Head of caudate nucleus (tissue), 42 donors: ENCODE results near the gene ORAI2.
"Not testable (repeated sequence)": the region's sequence is repeated elsewhere in the genome, so short reads cannot be mapped to it uniquely, and the experiment has no call there.

Source experiments
- DNase-seq, 42 donors: peaks; one replicate each; pipeline versions ENCODE4 v3.0.0 to v3.0.0-alpha.2; 2020 to 2021; ENCODE audit warnings: mixed read lengths in 7 of 42
- intact Hi-C: fragments of 100-400 bp; cut with DNase I; formaldehyde crosslinking; loops from one replicate; pipeline ENCODE4 v1.15.0; 2022

Gene ORAI2

GRCh38 chr7:102436118-102436517 lies 2.7 kb downstream of the ORAI2 start:
- intact Hi-C loops: no loop called here
- DNase-seq: no peak

- intact Hi-C loops: no loop called here
- DNase-seq: no peak
Measured at GRCh38 chr7:102439963-102440795, 6.8 kb downstream of the ORAI2 start.

GRCh38 chr7:102444961-102445673 lies 11.7 kb downstream of the ORAI2 start:
- DNase-seq: no peak
- intact Hi-C loops: no loop called here

- DNase-seq: no peak
- intact Hi-C loops: no loop called here
Measured at GRCh38 chr7:102445674-102446071, 12.3 kb downstream of the ORAI2 start.

- intact Hi-C loops: no loop called here
- no peak for DNase-seq
Measured at GRCh38 chr7:102446387-102447156, 13.2 kb downstream of the ORAI2 start.

GRCh38 chr7:102447311-102447710 lies 13.9 kb downstream of the ORAI2 start:
- DNase-seq: no peak
- intact Hi-C loops: no loop called here

GRCh38 chr7:102449136-102449535 lies 15.8 kb downstream of the ORAI2 start:
- intact Hi-C loops: no loop called here

GRCh38 chr7:102450242-102450641 lies 16.9 kb downstream of the ORAI2 start:
- DNase-seq: peak in 1 of 42 donors; percentile 51
- intact Hi-C loops: no loop called here

More at GRCh38 chr7:102449136-102449535, 15.8 kb downstream of the ORAI2 start:
- no peak for DNase-seq

- intact Hi-C loops: no loop called here
- DNase-seq: no peak
Measured at GRCh38 chr7:102451371-102452054, 18.1 kb downstream of the ORAI2 start.

GRCh38 chr7:102452451-102452850 lies 19.1 kb downstream of the ORAI2 start:
- intact Hi-C loops: no loop called here

GRCh38 chr7:102453319-102453718 lies 19.9 kb downstream of the ORAI2 start:
- intact Hi-C loops: no loop called here
- DNase-seq: no peak

More at GRCh38 chr7:102452451-102452850, 19.1 kb downstream of the ORAI2 start:
- DNase-seq: no peak

- intact Hi-C loops: no loop called here
- no peak for DNase-seq
Measured at GRCh38 chr7:102454468-102454867, 21.1 kb downstream of the ORAI2 start.

GRCh38 chr7:102454932-102455331 lies 21.6 kb downstream of the ORAI2 start:
- DNase-seq, intact Hi-C loops: not testable (repeated sequence)

- intact Hi-C loops: no loop called here
- no peak for DNase-seq
Measured at GRCh38 chr7:102455596-102455995, 22.2 kb downstream of the ORAI2 start.

- DNase-seq: peak; percentile 36 to 90 (median 70)
- intact Hi-C loops: no loop called here
Measured at GRCh38 chr7:102456327-102456726, 23.0 kb downstream of the ORAI2 start.

- peak in 1 of 42 donors; percentile 3 for DNase-seq
- intact Hi-C loops: no loop called here
Measured at GRCh38 chr7:102457352-102457924, 24.1 kb downstream of the ORAI2 start.

- intact Hi-C loops: no loop called here
- peak in 1 of 42 donors; percentile 0 for DNase-seq
Measured at GRCh38 chr7:102459221-102459844, 26.0 kb downstream of the ORAI2 start.

- intact Hi-C loops: loop anchor here (5.0 kb wide), 1 partner anchor 63 kb away; the partner anchor contains the start of gene PRKRIP1
- DNase-seq: peak in 1 of 42 donors; percentile 1
Measured at GRCh38 chr7:102460467-102460866, 27.1 kb downstream of the ORAI2 start.
